Measurements from ENCODE around the gene E2F2. TPM values are rescaled to one million over a fixed set of nuclear protein-coding genes. Genes with fewer than 3 reads are reported as not detected.

Gene E2F2
- total and polyA plus RNA-seq, 12 donors = 0.07 to 3.7 (median 0.35) TPM; not detected in 1

DNA sequence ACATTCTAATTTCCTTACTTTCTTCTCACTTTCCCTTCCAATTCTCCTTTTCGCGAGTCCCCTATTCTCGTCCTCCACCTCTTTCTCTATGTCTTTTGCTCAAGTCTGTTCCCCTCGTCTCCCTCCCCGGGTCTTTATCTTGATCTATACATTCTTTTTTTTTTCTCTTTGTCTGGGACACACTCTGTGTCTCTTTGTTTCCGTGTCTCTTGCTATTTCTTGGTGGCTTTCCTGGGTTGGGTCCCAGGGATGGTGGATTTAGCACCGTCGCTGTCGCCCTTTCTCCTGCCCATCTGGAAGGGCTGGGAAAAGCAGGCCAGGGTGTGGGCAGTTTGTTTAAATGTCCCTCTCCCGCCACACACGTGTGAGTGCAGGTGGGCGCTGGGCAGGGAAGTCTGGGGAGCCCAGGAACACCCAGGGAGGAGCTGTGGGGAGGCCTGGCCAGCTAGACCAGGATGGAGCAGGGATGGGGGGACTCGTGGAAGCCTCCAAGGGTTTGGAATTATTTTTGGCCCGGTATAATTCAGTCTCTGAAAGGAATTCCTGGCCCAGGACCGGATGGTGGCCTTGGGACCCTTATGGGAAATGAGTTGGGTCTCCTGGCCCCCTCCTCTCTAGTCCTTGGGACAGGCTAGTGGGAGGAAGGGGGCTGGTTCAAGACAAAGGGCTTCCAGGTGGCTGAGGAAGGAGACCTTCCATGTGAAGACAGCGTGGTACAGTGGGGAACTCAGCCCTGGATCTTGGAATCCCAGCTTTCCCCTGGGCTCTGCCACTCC is 37.8 kb upstream of the E2F2 start:
- H3K9me3 ChIP-seq (replicated peaks in 1 of 3) = no peaks in the 10 kb centered on the region
- no peak for DNase-seq
- TF ChIP-seq POLR2A (IDR thresholded peaks at IDR 0.05) = no peak
- TF ChIP-seq, protein P1, sequence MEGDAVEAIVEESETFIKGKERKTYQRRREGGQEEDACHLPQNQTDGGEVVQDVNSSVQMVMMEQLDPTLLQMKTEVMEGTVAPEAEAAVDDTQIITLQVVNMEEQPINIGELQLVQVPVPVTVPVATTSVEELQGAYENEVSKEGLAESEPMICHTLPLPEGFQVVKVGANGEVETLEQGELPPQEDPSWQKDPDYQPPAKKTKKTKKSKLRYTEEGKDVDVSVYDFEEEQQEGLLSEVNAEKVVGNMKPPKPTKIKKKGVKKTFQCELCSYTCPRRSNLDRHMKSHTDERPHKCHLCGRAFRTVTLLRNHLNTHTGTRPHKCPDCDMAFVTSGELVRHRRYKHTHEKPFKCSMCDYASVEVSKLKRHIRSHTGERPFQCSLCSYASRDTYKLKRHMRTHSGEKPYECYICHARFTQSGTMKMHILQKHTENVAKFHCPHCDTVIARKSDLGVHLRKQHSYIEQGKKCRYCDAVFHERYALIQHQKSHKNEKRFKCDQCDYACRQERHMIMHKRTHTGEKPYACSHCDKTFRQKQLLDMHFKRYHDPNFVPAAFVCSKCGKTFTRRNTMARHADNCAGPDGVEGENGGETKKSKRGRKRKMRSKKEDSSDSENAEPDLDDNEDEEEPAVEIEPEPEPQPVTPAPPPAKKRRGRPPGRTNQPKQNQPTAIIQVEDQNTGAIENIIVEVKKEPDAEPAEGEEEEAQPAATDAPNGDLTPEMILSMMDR (IDR thresholded peaks at IDR 0.05) = no peak
- no peaks in the 10 kb centered on the region for H3K36me3 ChIP-seq (replicated peaks in 1 of 2)
- H3K27me3 ChIP-seq = no peaks in the 10 kb centered on the region
- WGBS, 4 donors = 48 to 56% (median 53%) methylated on average over 15 to 16 of the region's 16 CpGs
- intact Hi-C loops (cut with DNase I) = no loop called here
- H3K4me1 ChIP-seq (replicated peaks in 1 of 2) = peaks cover 0 to 16% of the 10 kb centered on the region in 2 donors
- H3K4me3 ChIP-seq = peak overlapping the region in 1 of 4 donors; percentile 71
- peak overlapping the region in 4 of 5 donors; percentile 40 to 85 (median 60) for H3K27ac ChIP-seq

DNA sequence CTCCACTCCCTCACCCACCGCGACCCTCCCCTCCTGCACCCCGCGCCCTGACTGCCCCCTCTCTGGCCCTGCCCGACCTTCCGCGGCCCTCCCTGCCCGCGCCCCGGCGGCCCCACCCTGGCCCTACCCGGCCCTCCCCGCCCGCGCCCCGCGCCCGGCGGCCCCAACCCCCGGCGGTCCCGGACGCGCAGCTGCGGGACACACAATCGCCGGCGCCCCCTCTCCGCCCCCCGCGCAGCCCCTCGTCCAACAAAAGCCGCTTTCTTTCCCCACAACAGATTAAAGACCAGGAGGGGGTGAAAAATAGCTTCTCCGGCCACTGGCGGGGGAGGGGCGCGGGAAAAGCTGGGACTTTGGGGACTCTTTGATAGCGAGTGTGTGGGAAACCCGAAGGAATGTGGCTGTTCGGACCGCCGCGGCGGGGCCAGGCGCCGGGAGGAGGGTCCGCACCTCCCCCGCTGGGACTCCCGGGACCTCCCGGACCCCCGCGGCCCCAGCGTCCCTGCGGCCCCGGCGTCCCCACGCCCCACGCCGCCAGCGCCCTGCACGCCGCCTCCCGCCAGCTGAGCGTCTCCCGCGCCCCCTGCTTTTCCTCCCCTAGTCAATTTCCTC is 37.1 kb upstream of the E2F2 start:
- no peak for DNase-seq

DNA sequence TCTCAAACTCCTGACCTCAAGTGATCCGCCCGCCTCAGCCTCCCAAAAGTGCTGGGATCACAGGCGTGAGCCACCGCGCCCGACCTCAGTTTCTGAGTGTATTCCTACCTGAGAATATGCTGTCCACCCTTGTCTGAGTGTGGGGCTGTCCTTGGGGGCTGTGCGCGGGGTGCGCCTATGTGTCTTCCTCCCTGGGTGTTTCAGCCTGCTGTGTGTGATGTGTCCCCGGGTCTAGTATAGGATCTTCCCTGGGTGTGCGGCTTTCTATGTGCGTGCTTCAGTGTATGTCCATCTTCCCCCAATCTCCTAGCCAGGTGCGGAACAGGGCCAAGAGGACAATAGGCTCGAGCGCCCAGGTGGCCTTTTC is 36.6 kb upstream of the E2F2 start:
- Histone ChIP-seq H3K9me3 (replicated peaks in 1 of 3) (no peaks in the 10 kb centered on the region), H3K27me3 (no peaks in the 10 kb centered on the region), H3K4me1 (replicated peaks in 1 of 2) (peaks cover 0 to 24% of the 10 kb centered on the region in 2 donors), H3K36me3 (replicated peaks in 1 of 2) (no peaks in the 10 kb centered on the region), H3K4me3 (peak overlapping the region in 1 of 4 donors; percentile 71), H3K27ac (peak overlapping the region in 3 of 5 donors; percentile 34 to 85 (median 51))
- no peak for DNase-seq
- intact Hi-C loops (cut with DNase I) = no loop called here
- WGBS, 4 donors = 51 to 67% (median 64%) methylated on average over 8 to 15 of the region's 15 CpGs
- TF ChIP-seq POLR2A (IDR thresholded peaks at IDR 0.05) = no peak
- TF ChIP-seq, protein P1 (IDR thresholded peaks at IDR 0.05) = no peak

More for the DNA sequence above, 37.1 kb upstream of the E2F2 start:
- TF ChIP-seq, protein P1 (IDR thresholded peaks at IDR 0.05) = no peak
- no peak for TF ChIP-seq POLR2A (IDR thresholded peaks at IDR 0.05)
- no peaks in the 10 kb centered on the region for H3K9me3 ChIP-seq (replicated peaks in 1 of 3)
- H3K36me3 ChIP-seq (replicated peaks in 1 of 2) = no peaks in the 10 kb centered on the region
- H3K27ac ChIP-seq = peak overlapping the region in 4 of 5 donors; percentile 40 to 85 (median 60)
- peaks cover 0 to 20% of the 10 kb centered on the region in 2 donors for H3K4me1 ChIP-seq (replicated peaks in 1 of 2)
- 3 to 6% (median 5%) methylated on average over 36 to 66 of the region's 66 CpGs for WGBS, 4 donors
- H3K27me3 ChIP-seq = no peaks in the 10 kb centered on the region
- peak overlapping the region in 1 of 4 donors; percentile 71 for H3K4me3 ChIP-seq
- intact Hi-C loops (cut with DNase I) = no loop called here

DNA sequence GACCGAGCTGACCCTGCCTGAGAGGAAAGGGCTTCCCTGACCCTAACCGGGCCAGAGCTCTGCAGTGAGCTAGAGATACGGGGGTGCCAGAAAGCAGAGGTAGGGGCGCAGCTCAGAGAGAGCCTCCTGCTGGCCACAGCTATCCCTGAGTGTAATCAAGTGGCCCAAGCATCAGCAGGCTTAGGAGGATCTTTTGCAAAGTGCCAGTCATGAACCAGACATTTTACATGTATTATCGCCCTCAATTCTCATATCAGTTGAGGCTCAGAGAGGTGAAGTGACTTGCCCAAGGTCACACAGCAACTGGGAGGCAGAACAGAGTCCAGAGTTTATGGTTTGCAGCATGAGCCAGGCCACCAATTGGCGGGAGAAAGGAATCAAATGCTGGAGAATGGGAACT is 35.3 kb upstream of the E2F2 start:
- WGBS, 4 donors = 67 to 85% (median 79%) methylated on average over 5 to 6 of the region's 6 CpGs
- Histone ChIP-seq H3K27me3 (no peaks in the 10 kb centered on the region), H3K4me1 (replicated peaks in 1 of 2) (peaks cover 0 to 38% of the 10 kb centered on the region in 2 donors), H3K4me3 (no peak overlapping the region), H3K27ac (peak overlapping the region in 1 of 5 donors; percentile 39), H3K9me3 (replicated peaks in 1 of 3) (no peaks in the 10 kb centered on the region), H3K36me3 (replicated peaks in 1 of 2) (no peaks in the 10 kb centered on the region)
- DNase-seq = no peak
- no peak for TF ChIP-seq POLR2A (IDR thresholded peaks at IDR 0.05)
- TF ChIP-seq, protein P1 (IDR thresholded peaks at IDR 0.05) = no peak
- intact Hi-C loops (cut with DNase I) = no loop called here
